Upper lobe of left lung (tissue), 6 donors: ENCODE data around the gene RNPEPL1. TPM values are rescaled to one million over a fixed set of nuclear protein-coding genes. Genes with fewer than 3 reads are reported as not detected.
A peak's percentile ranks its signal among the peaks of the same experiment; 100 is the strongest.

ENCODE experiments used
- ATAC-seq, 2 donors: fragments of 200-7000 bp; cut with Tn5 transposase; one replicate each; pipeline ENCODE4 v1.9.1; 2022; ENCODE audit warnings: mild to moderate bottlenecking in 2 of 2, moderate library complexity in 2 of 2; ENCODE audit not compliant: low FRiP score in 2 of 2
- DNase-seq, 2 donors: peaks; one replicate each; pipeline ENCODE4 v3.0.0-alpha.2; 2019 to 2020
- H3K27ac ChIP-seq, 4 donors: fragments of 200-600 bp; sonication (generic); one replicate each; pipeline ENCODE4 v1.5.1; 2016 to 2019
- H3K27me3 ChIP-seq, 4 donors: fragments of 200-600 bp; sonication (generic); one replicate each; pipeline ENCODE4 v1.5.1; 2017 to 2019
- H3K36me3 ChIP-seq, 4 donors: fragments of 200-600 bp; sonication (generic); one replicate each; pipeline ENCODE4 v1.5.1; 2016 to 2019
- H3K4me1 ChIP-seq, 4 donors: fragments of 200-600 bp; sonication (generic); one replicate each; pipeline ENCODE4 v1.5.1; 2018 to 2019
- H3K4me3 ChIP-seq, 4 donors: fragments of 200-600 bp; sonication (generic); one replicate each; pipeline ENCODE4 v1.5.1; 2017 to 2019; ENCODE audit warnings: mild to moderate bottlenecking in 2 of 4, moderate library complexity in 1 of 4
- H3K9me3 ChIP-seq, 4 donors: fragments of 200-600 bp; sonication (generic); one replicate each; pipeline ENCODE4 v1.5.1; 2018 to 2019
- EP300 ChIP-seq, 4 donors: sonication (generic); formaldehyde crosslinking; IDR thresholded peaks; one replicate each; pipeline ENCODE4 v1.5.1; 2017; ENCODE audit warnings: antibody characterized with exemption in 4 of 4, control low read depth in 2 of 4
- POLR2A ChIP-seq, 4 donors: fragments of 450-650 bp; IDR thresholded peaks; one replicate each; pipeline ENCODE4 v1.5.1; 2016 to 2017; ENCODE audit warnings: antibody characterized with exemption in 4 of 4, mild to moderate bottlenecking in 2 of 4
- POLR2AphosphoS5 ChIP-seq, 2 donors: sonication (generic); formaldehyde crosslinking; IDR thresholded peaks; one replicate each; pipeline ENCODE4 v1.5.1; 2017; ENCODE audit warnings: antibody characterized with exemption in 2 of 2
- WGBS, 2 donors: methylation state at CpG; one replicate each; pipeline ENCODE4 v1.1.5; 2017 to 2018; 5-methylcytosine and 5-hydroxymethylcytosine counted together
- total RNA-seq, 6 donors: library from RNA; depleted of rRNA in 4 of 6; stranded (reverse); fragments of >200 nt in 4 of 6; gene quantifications; one replicate each; pipeline versions ENCODE4 v1.1.0 to v1.2.1, GENCODE V29; 2016 to 2021
- TF ChIP-seq, protein P1 (sequence below), 6 experiments: fragments of 450-650 bp in 4 of 6; fragments of 200-600 bp in 2 of 6; sonication (generic) in 2 of 6; IDR thresholded peaks; one replicate each; pipeline ENCODE4 v1.5.1; 2016 to 2019; ENCODE audit warnings: antibody characterized with exemption in 6 of 6
- donor health status: DM: no; HTN: no; CAD: no; lungs with moderate emphysema.
- donor health status: DM: no; HTN: yes; CAD: no; lungs with severe emphysema.

RNPEPL1 gene
- total RNA-seq, 6 donors from 2014 or later: 71.0 to 264 (median 123) TPM

DNA sequence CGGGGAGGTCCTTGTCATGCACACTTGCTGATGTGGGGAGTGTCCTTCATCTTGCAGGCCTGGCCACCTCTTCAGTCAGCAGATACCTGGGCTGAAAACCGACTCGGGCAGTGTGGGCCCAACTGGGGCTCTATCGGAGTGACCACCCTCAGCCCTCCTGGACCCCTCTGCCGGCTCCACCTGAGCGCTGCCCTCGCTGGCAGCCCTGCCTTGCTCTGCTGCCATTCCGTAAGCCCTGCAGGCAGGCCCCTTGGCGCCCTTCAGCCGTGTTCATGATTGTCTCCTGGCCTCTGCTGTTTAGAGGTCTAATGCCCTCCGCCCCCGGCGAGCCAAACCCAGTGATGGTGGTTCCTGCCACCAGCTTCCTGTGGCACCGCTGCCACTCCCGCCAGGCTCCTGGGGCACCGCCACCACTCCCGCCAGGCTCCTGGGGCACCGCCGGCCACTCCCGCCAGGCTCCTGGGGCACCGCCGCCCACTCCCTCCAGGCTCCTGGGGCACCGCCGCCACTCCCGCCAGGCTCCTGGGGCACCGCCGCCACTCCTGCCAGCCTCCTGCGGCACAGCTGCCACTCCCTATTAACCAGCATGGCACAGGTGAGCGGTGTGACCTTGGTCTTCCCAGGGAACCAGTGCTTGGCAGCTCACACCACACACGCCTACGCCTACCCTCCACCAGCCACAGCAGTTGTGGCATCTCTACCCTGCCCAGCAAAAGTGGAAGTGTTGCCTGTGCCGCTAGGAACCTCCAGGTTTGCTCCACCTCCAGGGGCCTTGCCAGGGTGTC is 34.2 kb downstream of the RNPEPL1 start:
- DNase-seq: no peak
- H3K27ac ChIP-seq: no peak overlapping the region
- peaks cover 0 to 15% (median 6%) of the 10 kb centered on the region in 4 donors for H3K4me1 ChIP-seq
- WGBS, 2 donors: 88 to 93% methylated on average over 23 to 32 of the region's 32 CpGs
- TF ChIP-seq EP300 (IDR thresholded peaks at IDR 0.05) (no peak), POLR2AphosphoS5 (IDR thresholded peaks at IDR 0.05) (no peak), POLR2A (IDR thresholded peaks at IDR 0.05) (no peak)
- TF ChIP-seq, protein P1, sequence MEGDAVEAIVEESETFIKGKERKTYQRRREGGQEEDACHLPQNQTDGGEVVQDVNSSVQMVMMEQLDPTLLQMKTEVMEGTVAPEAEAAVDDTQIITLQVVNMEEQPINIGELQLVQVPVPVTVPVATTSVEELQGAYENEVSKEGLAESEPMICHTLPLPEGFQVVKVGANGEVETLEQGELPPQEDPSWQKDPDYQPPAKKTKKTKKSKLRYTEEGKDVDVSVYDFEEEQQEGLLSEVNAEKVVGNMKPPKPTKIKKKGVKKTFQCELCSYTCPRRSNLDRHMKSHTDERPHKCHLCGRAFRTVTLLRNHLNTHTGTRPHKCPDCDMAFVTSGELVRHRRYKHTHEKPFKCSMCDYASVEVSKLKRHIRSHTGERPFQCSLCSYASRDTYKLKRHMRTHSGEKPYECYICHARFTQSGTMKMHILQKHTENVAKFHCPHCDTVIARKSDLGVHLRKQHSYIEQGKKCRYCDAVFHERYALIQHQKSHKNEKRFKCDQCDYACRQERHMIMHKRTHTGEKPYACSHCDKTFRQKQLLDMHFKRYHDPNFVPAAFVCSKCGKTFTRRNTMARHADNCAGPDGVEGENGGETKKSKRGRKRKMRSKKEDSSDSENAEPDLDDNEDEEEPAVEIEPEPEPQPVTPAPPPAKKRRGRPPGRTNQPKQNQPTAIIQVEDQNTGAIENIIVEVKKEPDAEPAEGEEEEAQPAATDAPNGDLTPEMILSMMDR (IDR thresholded peaks at IDR 0.05): no peak
- H3K36me3 ChIP-seq: peaks cover 3 to 33% (median 24%) of the 10 kb centered on the region in 4 donors
- H3K4me3 ChIP-seq: no peak overlapping the region
- no peak for ATAC-seq
- no peaks in the 10 kb centered on the region for H3K27me3 ChIP-seq
- H3K9me3 ChIP-seq: no peaks in the 10 kb centered on the region

DNA sequence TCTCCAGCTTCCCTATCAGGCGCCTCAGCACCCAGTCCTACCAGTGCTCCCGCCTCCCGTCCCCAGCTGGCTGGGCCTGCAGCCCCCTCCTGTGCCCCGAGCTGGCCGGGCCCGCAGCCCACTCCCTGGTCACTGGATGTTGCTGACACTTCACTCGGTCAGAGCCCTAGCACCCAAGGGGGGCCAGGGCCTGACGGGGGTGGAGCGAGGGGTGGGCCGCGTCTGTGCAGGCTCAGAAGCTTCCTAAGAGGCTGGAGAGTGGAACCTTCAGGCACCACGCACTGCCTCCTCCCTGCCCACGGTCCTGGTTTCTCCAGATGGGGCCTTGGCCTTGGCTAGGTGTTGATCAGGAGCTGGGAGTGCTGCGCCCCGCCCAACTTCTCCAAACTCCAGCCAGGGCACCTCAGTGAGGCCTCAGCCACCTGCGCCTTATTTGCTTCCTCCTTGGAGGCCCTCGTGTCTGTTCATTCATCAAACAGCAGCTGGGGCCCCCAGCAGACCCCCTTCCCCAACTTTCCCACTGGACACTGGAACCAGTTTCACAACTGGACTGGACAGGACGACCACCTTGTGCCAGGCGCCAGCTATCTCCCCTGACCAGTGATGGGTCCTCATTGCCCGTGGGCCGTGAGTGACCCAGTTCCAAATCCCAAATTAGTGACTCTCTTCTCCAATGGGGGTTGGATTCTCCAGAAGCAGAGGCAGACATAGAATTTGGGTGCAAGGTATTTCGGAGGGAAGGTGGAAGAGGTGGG is 35.0 kb downstream of the RNPEPL1 start:
- peaks cover 0 to 15% (median 6%) of the 10 kb centered on the region in 4 donors for H3K4me1 ChIP-seq
- H3K4me3 ChIP-seq: no peak overlapping the region
- no peak for ATAC-seq
- H3K27me3 ChIP-seq: no peaks in the 10 kb centered on the region
- TF ChIP-seq POLR2A (IDR thresholded peaks at IDR 0.05): no peak
- TF ChIP-seq POLR2AphosphoS5 (IDR thresholded peaks at IDR 0.05): no peak
- TF ChIP-seq, protein P1 (IDR thresholded peaks at IDR 0.05): no peak
- TF ChIP-seq EP300 (IDR thresholded peaks at IDR 0.05): no peak
- no peak overlapping the region for H3K27ac ChIP-seq
- WGBS, 2 donors: 92 to 94% methylated on average over 7 to 22 of the region's 22 CpGs
- DNase-seq: peak; percentile 12 to 77
- H3K9me3 ChIP-seq: no peaks in the 10 kb centered on the region
- H3K36me3 ChIP-seq: peaks cover under 1 to 25% (median 16%) of the 10 kb centered on the region in 4 donors

DNA sequence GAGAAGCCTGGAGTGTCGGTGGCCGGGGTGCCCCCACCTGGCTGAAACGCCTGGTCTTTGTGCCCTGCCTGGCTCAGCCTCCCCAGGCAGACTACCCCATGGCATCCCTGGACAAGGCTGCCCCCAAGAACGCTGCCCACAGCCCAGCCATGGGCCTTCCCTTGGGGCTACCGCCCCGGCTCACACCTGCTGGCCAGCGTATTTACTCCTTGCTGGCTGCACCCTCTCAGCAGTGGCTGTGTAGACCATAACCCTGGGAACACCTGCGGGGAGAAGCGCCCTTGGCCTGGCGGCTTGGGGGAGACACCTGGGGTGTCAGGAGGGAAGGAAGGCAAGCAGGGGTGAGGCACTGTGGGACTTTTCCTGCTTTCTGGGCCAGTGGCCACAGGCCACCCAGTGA is 35.6 kb downstream of the RNPEPL1 start:
- Histone ChIP-seq H3K27ac (no peak overlapping the region), H3K4me3 (no peak overlapping the region), H3K9me3 (no peaks in the 10 kb centered on the region), H3K27me3 (no peaks in the 10 kb centered on the region), H3K36me3 (peaks cover 0 to 19% (median 11%) of the 10 kb centered on the region in 4 donors), H3K4me1 (peaks cover 0 to 15% (median 6%) of the 10 kb centered on the region in 4 donors)
- ATAC-seq (no peak), DNase-seq (peak in 1 of 2 donors; percentile 76)
- 91% methylated on average over 10 of the region's 10 CpGs; no CpG with 5 or more reads in 1 of the 2 donors for WGBS, 2 donors
- TF ChIP-seq, protein P1 (IDR thresholded peaks at IDR 0.05): no peak
- no peak for TF ChIP-seq POLR2A (IDR thresholded peaks at IDR 0.05)
- no peak for TF ChIP-seq POLR2AphosphoS5 (IDR thresholded peaks at IDR 0.05)
- TF ChIP-seq EP300 (IDR thresholded peaks at IDR 0.05): no peak

DNA sequence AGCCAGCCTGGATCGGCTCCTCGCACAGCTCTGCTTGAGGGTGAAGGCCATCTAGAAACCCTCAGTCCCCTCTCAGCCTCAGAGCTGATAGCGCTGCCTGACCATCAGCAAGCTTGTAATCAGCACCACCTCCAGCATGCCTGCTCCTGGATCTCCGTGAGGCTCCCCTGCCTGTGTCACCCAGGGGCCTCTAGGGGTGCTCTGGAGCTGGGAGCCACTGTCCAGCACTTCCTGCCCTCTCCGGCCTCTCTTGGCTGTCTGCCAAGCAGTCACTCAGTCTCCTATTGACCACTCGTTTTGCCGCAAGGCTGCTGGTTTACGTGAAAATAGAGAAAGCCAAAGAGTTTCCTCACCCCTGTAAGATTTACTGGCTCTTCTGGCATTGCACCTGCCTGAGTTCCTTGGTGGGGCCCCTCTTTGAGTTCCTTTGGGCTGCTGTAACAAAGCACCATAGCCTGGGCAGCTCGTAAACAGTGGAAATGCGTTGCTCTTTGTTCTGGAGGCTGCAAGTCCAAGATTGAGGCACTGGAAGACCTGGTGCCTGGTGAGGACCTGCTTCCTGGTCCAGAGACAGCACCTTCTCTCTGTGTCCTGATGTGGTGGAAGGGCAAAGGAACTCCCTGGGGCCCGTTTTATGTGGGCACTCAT is 36.1 kb downstream of the RNPEPL1 start:
- Histone ChIP-seq H3K36me3 (peaks cover 0 to 13% (median 5%) of the 10 kb centered on the region in 4 donors), H3K4me1 (peaks cover 0 to 15% (median 6%) of the 10 kb centered on the region in 4 donors), H3K4me3 (peak overlapping the region in 1 of 4 donors; percentile 7), H3K9me3 (no peaks in the 10 kb centered on the region), H3K27ac (no peak overlapping the region), H3K27me3 (no peaks in the 10 kb centered on the region)
- ATAC-seq: peak; percentile 70 to 84
- peak in 1 of 2 donors; percentile 87 for DNase-seq
- WGBS, 2 donors: 41 to 42% methylated on average over 10 of the region's 11 CpGs
- TF ChIP-seq POLR2AphosphoS5 (IDR thresholded peaks at IDR 0.05): no peak
- no peak for TF ChIP-seq EP300 (IDR thresholded peaks at IDR 0.05)
- TF ChIP-seq POLR2A (IDR thresholded peaks at IDR 0.05): no peak
- TF ChIP-seq, protein P1 (IDR thresholded peaks at IDR 0.05): peak; percentile 52 to 75 (median 66)
